Neural progenitor cell (in vitro differentiated cells): Measurements from ENCODE around the gene MYL7. TPM values are rescaled to one million over a fixed set of nuclear protein-coding genes. Genes with fewer than 3 reads are reported as not detected.
"Not testable (repeated sequence)": the region's sequence is repeated elsewhere in the genome, so short reads cannot be mapped to it uniquely, and the experiment has no call there.

ENCODE experiments used
- DNase-seq: peaks from one replicate; pipeline ENCODE4 v3.0.0-alpha.2; 2016; ENCODE audit warnings: low spot score
- H2AFZ ChIP-seq: fragments of 200-600 bp; sonication (generic); replicated peaks from 2 replicates; pipeline ENCODE4 v1.6.1; 2016; ENCODE audit warnings: antibody characterized with exemption
- H3F3A ChIP-seq: fragments of 200-600 bp; sonication (generic); 2 replicates; pipeline ENCODE4 v1.6.1; 2016; ENCODE audit warnings: antibody characterized with exemption, low read depth
- H3K27ac ChIP-seq: fragments of 200-600 bp; sonication (generic); 2 replicates; pipeline ENCODE4 v1.5.1; 2016; ENCODE audit warnings: mild to moderate bottlenecking
- H3K27me3 ChIP-seq: fragments of 200-600 bp; sonication (generic); 2 replicates; pipeline ENCODE4 v1.6.1; 2016; ENCODE audit warnings: mild to moderate bottlenecking, moderate library complexity
- H3K36me3 ChIP-seq: fragments of 200-600 bp; sonication (generic); 2 replicates; pipeline ENCODE4 v1.5.1; 2016
- H3K4me1 ChIP-seq: fragments of 200-600 bp; sonication (generic); 2 replicates; pipeline ENCODE4 v1.6.1; 2016; ENCODE audit warnings: mixed run types
- H3K4me2 ChIP-seq: fragments of 200-600 bp; sonication (generic); 2 replicates; pipeline ENCODE4 v1.6.1; 2016
- H3K4me3 ChIP-seq: fragments of 200-600 bp; sonication (generic); 2 replicates; pipeline ENCODE4 v1.5.1; 2016
- H3K79me2 ChIP-seq: fragments of 200-600 bp; sonication (generic); 2 replicates; pipeline ENCODE4 v1.6.1; 2016; ENCODE audit warnings: low read depth
- H3K9ac ChIP-seq: fragments of 200-600 bp; sonication (generic); 2 replicates; pipeline ENCODE4 v1.6.1; 2016
- H3K9me3 ChIP-seq: fragments of 200-600 bp; sonication (generic); 2 replicates; pipeline ENCODE4 v1.5.1; 2016; ENCODE audit warnings: low read depth
- H4K20me1 ChIP-seq: fragments of 200-600 bp; sonication (generic); 2 replicates; pipeline ENCODE4 v1.6.1; 2016; ENCODE audit warnings: low read depth
- H3K27ac Mint-ChIP-seq: 3 replicates; pipeline ENCODE4 v1.8.0; 2021; ENCODE audit warnings: mixed read lengths
- H3K27me3 Mint-ChIP-seq: 2 replicates; pipeline ENCODE4 v1.8.0; 2022; ENCODE audit warnings: low read depth, mild to moderate bottlenecking, inconsistent platforms, moderate library complexity, mixed read lengths; ENCODE audit not compliant: insufficient read depth
- H3K36me3 Mint-ChIP-seq: 3 replicates; pipeline ENCODE4 v1.8.0; 2021; ENCODE audit warnings: mixed read lengths
- H3K4me1 Mint-ChIP-seq: 3 replicates; pipeline ENCODE4 v1.8.0; 2021; ENCODE audit warnings: mixed read lengths
- H3K4me3 Mint-ChIP-seq: 3 replicates; pipeline ENCODE4 v1.8.0; 2021; ENCODE audit warnings: mild to moderate bottlenecking, moderate library complexity, mixed read lengths
- H3K9me3 Mint-ChIP-seq: 3 replicates; pipeline ENCODE4 v1.8.0; 2020; ENCODE audit warnings: mixed read lengths
- EZH2 ChIP-seq: fragments of 200-600 bp; sonication (generic); IDR thresholded peaks from 2 replicates; pipeline ENCODE4 v1.6.1; 2017; ENCODE audit warnings: antibody characterized with exemption, mild to moderate bottlenecking, moderate library complexity
- EZH2phosphoT487 ChIP-seq: fragments of 200-600 bp; sonication (generic); IDR thresholded peaks from 2 replicates; pipeline ENCODE4 v1.6.1; 2017; ENCODE audit warnings: antibody characterized with exemption
- total RNA-seq: library from RNA; depleted of rRNA; stranded (reverse); fragments of >200 nt; gene quantifications from 2 replicates; pipeline ENCODE4 v1.2.3, GENCODE V29; 2015; ENCODE audit warnings: low replicate concordance
- TF ChIP-seq, protein P1 (sequence below): fragments of 200-600 bp; sonication (generic); IDR thresholded peaks from 2 replicates; pipeline ENCODE4 v1.5.1; 2017; ENCODE audit warnings: antibody characterized with exemption, mild to moderate bottlenecking

The MYL7 gene
- total RNA-seq, 1 donor from 2014 or later = not detected

DNA sequence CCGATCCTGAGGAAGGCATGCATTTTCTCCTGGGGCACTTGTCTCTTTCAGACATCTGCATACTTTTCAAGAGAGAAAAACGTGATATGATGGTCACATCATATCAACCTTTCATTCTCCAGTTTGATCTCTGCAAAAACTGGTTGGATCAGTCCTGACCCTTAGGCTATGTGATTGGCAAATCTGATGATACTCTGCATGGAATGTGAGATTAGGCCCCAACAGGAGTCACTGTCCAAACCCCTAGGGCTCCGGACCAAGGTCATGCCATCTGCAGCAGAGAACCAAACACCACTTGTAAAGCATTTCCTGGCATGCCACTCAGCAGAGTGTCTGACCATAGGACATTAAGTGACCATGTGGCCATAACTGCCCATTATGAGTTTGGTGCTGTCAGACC is 39.5 kb upstream of the MYL7 start:
- Mint-ChIP-seq H3K4me1 (peaks cover 25% of the 10 kb centered on the region), H3K9me3 (peaks cover 16% of the 10 kb centered on the region), H3K36me3 (no peaks in the 10 kb centered on the region), H3K27me3 (peaks cover 2% of the 10 kb centered on the region), H3K27ac (no peak overlapping the region), H3K4me3 (no peak overlapping the region)
- H3K27me3 ChIP-seq = no peaks in the 10 kb centered on the region
- no peaks in the 10 kb centered on the region for H3K79me2 ChIP-seq
- H2AFZ ChIP-seq = no peak overlapping the region
- no peak overlapping the region for H3K4me3 ChIP-seq
- no peak overlapping the region for H3K27ac ChIP-seq
- H3K9me3 ChIP-seq = no peaks in the 10 kb centered on the region
- no peak overlapping the region for H3K4me2 ChIP-seq
- H4K20me1 ChIP-seq = no peaks in the 10 kb centered on the region
- no peak for TF ChIP-seq EZH2phosphoT487
- TF ChIP-seq EZH2 = no peak
- TF ChIP-seq, protein P1, sequence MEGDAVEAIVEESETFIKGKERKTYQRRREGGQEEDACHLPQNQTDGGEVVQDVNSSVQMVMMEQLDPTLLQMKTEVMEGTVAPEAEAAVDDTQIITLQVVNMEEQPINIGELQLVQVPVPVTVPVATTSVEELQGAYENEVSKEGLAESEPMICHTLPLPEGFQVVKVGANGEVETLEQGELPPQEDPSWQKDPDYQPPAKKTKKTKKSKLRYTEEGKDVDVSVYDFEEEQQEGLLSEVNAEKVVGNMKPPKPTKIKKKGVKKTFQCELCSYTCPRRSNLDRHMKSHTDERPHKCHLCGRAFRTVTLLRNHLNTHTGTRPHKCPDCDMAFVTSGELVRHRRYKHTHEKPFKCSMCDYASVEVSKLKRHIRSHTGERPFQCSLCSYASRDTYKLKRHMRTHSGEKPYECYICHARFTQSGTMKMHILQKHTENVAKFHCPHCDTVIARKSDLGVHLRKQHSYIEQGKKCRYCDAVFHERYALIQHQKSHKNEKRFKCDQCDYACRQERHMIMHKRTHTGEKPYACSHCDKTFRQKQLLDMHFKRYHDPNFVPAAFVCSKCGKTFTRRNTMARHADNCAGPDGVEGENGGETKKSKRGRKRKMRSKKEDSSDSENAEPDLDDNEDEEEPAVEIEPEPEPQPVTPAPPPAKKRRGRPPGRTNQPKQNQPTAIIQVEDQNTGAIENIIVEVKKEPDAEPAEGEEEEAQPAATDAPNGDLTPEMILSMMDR = no peak
- DNase-seq = no peak
- no peak overlapping the region for H3K9ac ChIP-seq
- no peaks in the 10 kb centered on the region for H3F3A ChIP-seq
- H3K36me3 ChIP-seq = no peaks in the 10 kb centered on the region
- H3K4me1 ChIP-seq = peaks cover 11% of the 10 kb centered on the region

- H3K36me3 Mint-ChIP-seq = no peaks in the 10 kb centered on the region
- peaks cover 25% of the 10 kb centered on the region for H3K4me1 Mint-ChIP-seq
- H3K79me2 ChIP-seq = no peaks in the 10 kb centered on the region
- H3K4me3 Mint-ChIP-seq = no peak overlapping the region
- H4K20me1 ChIP-seq = no peaks in the 10 kb centered on the region
- H3K27me3 Mint-ChIP-seq = peaks cover 2% of the 10 kb centered on the region
- peak; percentile 26 for DNase-seq
- H2AFZ ChIP-seq = peak overlapping the region; percentile 53
- no peak for TF ChIP-seq EZH2phosphoT487
- no peak overlapping the region for H3K4me3 ChIP-seq
- no peak overlapping the region for H3K4me2 ChIP-seq
- no peaks in the 10 kb centered on the region for H3K36me3 ChIP-seq
- peak overlapping the region; percentile 14 for H3K27ac Mint-ChIP-seq
- H3K9ac ChIP-seq = no peak overlapping the region
- H3K9me3 ChIP-seq = no peaks in the 10 kb centered on the region
- peaks cover 6% of the 10 kb centered on the region for H3K27me3 ChIP-seq
- peaks cover 4% of the 10 kb centered on the region for H3K4me1 ChIP-seq
- H3K9me3 Mint-ChIP-seq = peaks cover 11% of the 10 kb centered on the region
- H3K27ac ChIP-seq = no peak overlapping the region
- no peaks in the 10 kb centered on the region for H3F3A ChIP-seq
Measured at GRCh38 chr7:44177570-44178131, 36.5 kb upstream of the MYL7 start.

DNA sequence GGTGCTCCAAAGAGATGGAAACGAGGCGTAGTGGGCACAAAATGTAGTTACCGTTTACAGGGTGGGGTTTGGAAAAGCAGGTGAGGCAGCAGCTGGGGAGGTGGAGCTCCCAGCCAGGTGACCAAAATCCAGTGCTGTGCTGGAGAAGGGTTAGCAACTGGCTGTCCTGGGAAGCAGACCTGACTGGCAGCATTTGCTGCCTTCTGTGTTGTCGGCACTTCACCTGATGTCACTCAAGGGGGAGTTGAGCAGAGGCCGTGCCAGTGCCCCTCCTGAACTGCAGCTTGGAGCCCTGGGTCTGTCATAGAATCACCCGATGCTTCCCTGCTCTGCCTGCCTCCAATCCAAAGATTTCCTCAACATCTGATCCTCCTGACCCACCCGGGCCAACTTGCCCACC is 35.4 kb upstream of the MYL7 start:
- H3K79me2 ChIP-seq = no peaks in the 10 kb centered on the region
- H3K27ac Mint-ChIP-seq = no peak overlapping the region
- H3K9me3 Mint-ChIP-seq = peaks cover 6% of the 10 kb centered on the region
- no peak overlapping the region for H3K4me3 Mint-ChIP-seq
- H3K4me3 ChIP-seq = no peak overlapping the region
- H3F3A ChIP-seq = no peaks in the 10 kb centered on the region
- H3K27me3 ChIP-seq = peaks cover 6% of the 10 kb centered on the region
- H3K4me2 ChIP-seq = no peak overlapping the region
- no peaks in the 10 kb centered on the region for H3K9me3 ChIP-seq
- no peaks in the 10 kb centered on the region for H3K36me3 Mint-ChIP-seq
- H3K9ac ChIP-seq = no peak overlapping the region
- no peaks in the 10 kb centered on the region for H3K27me3 Mint-ChIP-seq
- H4K20me1 ChIP-seq = no peaks in the 10 kb centered on the region
- H2AFZ ChIP-seq = no peak overlapping the region
- H3K4me1 Mint-ChIP-seq = peaks cover 25% of the 10 kb centered on the region
- no peak overlapping the region for H3K27ac ChIP-seq
- H3K4me1 ChIP-seq = peaks cover 4% of the 10 kb centered on the region
- H3K36me3 ChIP-seq = no peaks in the 10 kb centered on the region
- DNase-seq = no peak
- TF ChIP-seq EZH2phosphoT487 (no peak), EZH2 (no peak)
- TF ChIP-seq, protein P1 = no peak

DNA sequence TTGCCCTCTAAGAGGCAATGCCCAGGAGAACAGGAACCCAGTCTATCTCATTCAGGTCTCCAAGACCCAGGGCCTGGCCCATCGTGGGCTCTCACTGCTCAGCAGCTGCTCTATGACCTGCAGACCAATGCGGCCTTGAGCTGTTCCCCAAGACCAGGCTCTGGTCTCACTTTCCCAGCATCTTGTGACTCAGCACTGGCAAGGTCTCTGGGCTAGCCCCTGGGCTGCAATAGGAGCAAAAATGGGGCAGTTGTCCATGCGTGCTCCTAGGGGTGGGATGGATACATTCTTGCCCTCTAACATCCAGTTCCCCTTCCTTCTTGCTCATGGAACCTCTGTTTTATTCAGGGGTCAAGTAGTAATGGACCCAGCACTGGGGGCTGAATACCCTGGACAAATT is 34.6 kb upstream of the MYL7 start:
- H3K4me2 ChIP-seq = no peak overlapping the region
- no peak overlapping the region for H2AFZ ChIP-seq
- no peaks in the 10 kb centered on the region for H3K27me3 Mint-ChIP-seq
- H4K20me1 ChIP-seq = no peaks in the 10 kb centered on the region
- peaks cover 4% of the 10 kb centered on the region for H3K4me1 ChIP-seq
- no peaks in the 10 kb centered on the region for H3K79me2 ChIP-seq
- no peaks in the 10 kb centered on the region for H3K9me3 ChIP-seq
- no peak overlapping the region for H3K4me3 ChIP-seq
- H3K27me3 ChIP-seq = peaks cover 6% of the 10 kb centered on the region
- TF ChIP-seq EZH2phosphoT487 (no peak), EZH2 (no peak)
- TF ChIP-seq, protein P1 = no peak
- H3K9me3 Mint-ChIP-seq = peaks cover 6% of the 10 kb centered on the region
- no peak overlapping the region for H3K27ac Mint-ChIP-seq
- no peaks in the 10 kb centered on the region for H3F3A ChIP-seq
- H3K27ac ChIP-seq = no peak overlapping the region
- H3K9ac ChIP-seq = no peak overlapping the region
- H3K4me1 Mint-ChIP-seq = peaks cover 25% of the 10 kb centered on the region
- no peaks in the 10 kb centered on the region for H3K36me3 ChIP-seq
- no peak overlapping the region for H3K4me3 Mint-ChIP-seq
- no peak for DNase-seq
- H3K36me3 Mint-ChIP-seq = no peaks in the 10 kb centered on the region

GRCh38 chr7:44174694-44174948 is 33.5 kb upstream of the MYL7 start:
- not testable (repeated sequence) for H3K27me3 Mint-ChIP-seq, H3K79me2 ChIP-seq, H3K4me3 Mint-ChIP-seq, H3K9ac ChIP-seq, H2AFZ ChIP-seq, H3K27ac ChIP-seq, H3K27me3 ChIP-seq, H3F3A ChIP-seq, H3K36me3 Mint-ChIP-seq, H3K4me3 ChIP-seq, H3K9me3 Mint-ChIP-seq, H3K4me2 ChIP-seq, H3K9me3 ChIP-seq, H3K4me1 ChIP-seq, H3K36me3 ChIP-seq, H3K27ac Mint-ChIP-seq, H4K20me1 ChIP-seq, DNase-seq
- peaks cover 25% of the 10 kb centered on the region for H3K4me1 Mint-ChIP-seq
